ENCODE data around the gene DLGAP4. TPM values are rescaled to one million over a fixed set of nuclear protein-coding genes. Genes with fewer than 3 reads are reported as not detected.

The DLGAP4 gene
- total and polyA plus RNA-seq, 2 of the 8 experiments (the other 6 are each of a cell fraction or from before 2014, with no cell fraction given): 41.2 to 57.2 TPM

DNA sequence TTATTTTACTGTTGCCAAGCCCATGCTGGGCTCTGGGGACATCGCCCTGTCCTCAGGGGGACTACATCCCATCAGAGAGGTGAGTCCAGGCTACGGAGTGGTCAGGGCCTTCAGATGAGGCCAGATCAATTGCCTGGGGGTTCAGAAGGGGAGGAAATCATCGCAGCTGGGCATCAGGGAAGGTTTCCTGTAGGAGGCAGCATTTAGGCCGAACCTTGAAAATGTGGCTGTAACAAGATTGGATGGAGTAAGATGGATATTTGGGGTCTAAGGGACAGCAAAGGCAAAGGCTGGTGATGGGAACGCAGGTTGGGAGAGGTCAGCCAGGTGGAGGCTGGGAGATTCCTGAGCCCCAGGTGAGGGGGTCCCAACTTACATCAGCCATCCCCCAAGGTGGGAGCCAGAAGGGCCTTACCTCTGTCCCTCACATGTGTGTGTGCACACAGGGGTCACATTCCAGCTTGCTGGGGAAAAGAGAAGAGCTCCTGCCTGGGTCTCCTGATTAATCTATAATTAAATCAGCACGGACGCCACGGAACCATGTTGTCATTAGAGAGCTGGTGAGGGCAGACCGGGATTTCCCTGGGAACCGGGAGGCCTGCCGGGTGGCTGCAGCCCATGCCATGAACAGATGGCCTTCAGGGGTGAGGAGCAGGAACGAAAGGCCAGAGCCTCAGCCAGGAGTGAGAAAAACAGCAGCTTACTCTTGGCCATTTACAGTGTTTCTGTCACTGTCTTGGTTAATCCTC, 30.5 kb upstream of the DLGAP4 start:
- Histone ChIP-seq H3K4ac (replicated peaks; ENCODE audit: insufficient read length, low read depth, low read length) (no peak overlapping the region), H3K4me2 (ENCODE audit: insufficient read depth in 1 of 2, low read depth in 2 of 2, low read length in 2 of 2) (no peak overlapping the region), H3K23me2 (ENCODE audit: low read depth, low read length) (peaks cover 4% of the 10 kb centered on the region; the same call in 1 of the 2 replicates), H2BK120ac (replicated peaks; ENCODE audit: low read depth, low read length) (no peak overlapping the region), H4K5ac (ENCODE audit: insufficient read length, low read depth, low read length) (no peak overlapping the region), H3K14ac (ENCODE audit: insufficient read length) (no peak overlapping the region), H2BK15ac (ENCODE audit: low read length) (no peak overlapping the region), H3K9ac (replicated peaks in 1 of 4; ENCODE audit: extremely low read depth in 1 of 4, low read depth in 3 of 4, low read length in 3 of 4) (no peak overlapping the region), H3K23ac (ENCODE audit: insufficient read length) (no peak overlapping the region), H3K79me2 (ENCODE audit: control insufficient read depth in 1 of 2, insufficient read depth in 2 of 2, low read length in 2 of 2) (no peaks in the 10 kb centered on the region), H2BK5ac (ENCODE audit: low read depth, low read length) (no peak overlapping the region), H2BK12ac (ENCODE audit: low read depth, low read length) (no peak overlapping the region), H3K56ac (replicated peaks; ENCODE audit: insufficient read length, low read depth, low read length) (no peak overlapping the region), H3K79me1 (ENCODE audit: low read depth, low read length) (no peaks in the 10 kb centered on the region), H3K4me3 (ENCODE audit: extremely low read depth in 1 of 4, insufficient read depth in 2 of 4, low read depth in 3 of 4, low read length in 4 of 4) (no peak overlapping the region), H3K27me3 (replicated peaks in 1 of 4; ENCODE audit: control insufficient read depth in 3 of 4, extremely low read depth in 1 of 4, insufficient read depth in 3 of 4, low read length in 3 of 4) (no peaks in the 10 kb centered on the region), H3K18ac (ENCODE audit: extremely low read depth, low read length) (no peak overlapping the region), H3K36me3 (ENCODE audit: control insufficient read depth in 2 of 4, insufficient read depth in 4 of 4, low read length in 3 of 4) (no peaks in the 10 kb centered on the region), H3K27ac (ENCODE audit: low read depth, low read length) (no peak overlapping the region), H4K8ac (ENCODE audit: extremely low read depth, insufficient read depth, low read length) (no peak overlapping the region), H4K20me1 (replicated peaks in 1 of 2; ENCODE audit: control insufficient read depth in 1 of 2, insufficient read depth in 2 of 2, low read length in 2 of 2) (peaks cover 0 to 5% of the 10 kb centered on the region in 2 experiments), H3K9me3 (ENCODE audit: insufficient read depth in 2 of 2, low read depth in 1 of 2, low read length in 1 of 2) (no peaks in the 10 kb centered on the region), H2AK5ac (ENCODE audit: low read depth, low read length) (no peak overlapping the region), H2BK20ac (ENCODE audit: low read length) (no peak overlapping the region), H3K4me1 (replicated peaks in 1 of 4; ENCODE audit: control insufficient read depth in 3 of 4, insufficient read depth in 4 of 4, low read length in 3 of 4) (no peaks in the 10 kb centered on the region; a peak in 2 of 7 replicates), H4K91ac (replicated peaks; ENCODE audit: insufficient read length, low read length) (no peak overlapping the region), H2AFZ (ENCODE audit: low read length) (no peak overlapping the region)
- ChIA-PET CTCF (ENCODE audit: partially characterized antibody) (interaction anchor here (0.5 to 6.9 kb wide), 12 partner anchors 14 to 163 kb away, joined by 3 to 54 read pairs (median 4); no protein-coding TSS in a partner anchor), POLR2A (ENCODE audit: partially characterized antibody) (interaction anchor here (0.6 to 0.7 kb wide), 2 partner anchors 32 to 329 kb away, joined by 4 read pairs; no protein-coding TSS in a partner anchor)
- FAIRE-seq: no peak
- TF ChIP-seq SP1 (IDR thresholded peaks at IDR 0.05; ENCODE audit: low read depth, low read length) (no peak), SAP30 (IDR thresholded peaks at IDR 0.05; ENCODE audit: insufficient read depth, insufficient replicate concordance, low read length) (no peak)
- TF ChIP-seq, protein P1, sequence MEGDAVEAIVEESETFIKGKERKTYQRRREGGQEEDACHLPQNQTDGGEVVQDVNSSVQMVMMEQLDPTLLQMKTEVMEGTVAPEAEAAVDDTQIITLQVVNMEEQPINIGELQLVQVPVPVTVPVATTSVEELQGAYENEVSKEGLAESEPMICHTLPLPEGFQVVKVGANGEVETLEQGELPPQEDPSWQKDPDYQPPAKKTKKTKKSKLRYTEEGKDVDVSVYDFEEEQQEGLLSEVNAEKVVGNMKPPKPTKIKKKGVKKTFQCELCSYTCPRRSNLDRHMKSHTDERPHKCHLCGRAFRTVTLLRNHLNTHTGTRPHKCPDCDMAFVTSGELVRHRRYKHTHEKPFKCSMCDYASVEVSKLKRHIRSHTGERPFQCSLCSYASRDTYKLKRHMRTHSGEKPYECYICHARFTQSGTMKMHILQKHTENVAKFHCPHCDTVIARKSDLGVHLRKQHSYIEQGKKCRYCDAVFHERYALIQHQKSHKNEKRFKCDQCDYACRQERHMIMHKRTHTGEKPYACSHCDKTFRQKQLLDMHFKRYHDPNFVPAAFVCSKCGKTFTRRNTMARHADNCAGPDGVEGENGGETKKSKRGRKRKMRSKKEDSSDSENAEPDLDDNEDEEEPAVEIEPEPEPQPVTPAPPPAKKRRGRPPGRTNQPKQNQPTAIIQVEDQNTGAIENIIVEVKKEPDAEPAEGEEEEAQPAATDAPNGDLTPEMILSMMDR (IDR thresholded peaks at IDR 0.05; ENCODE audit: control extremely low read depth in 1 of 3, insufficient read depth in 1 of 3, low read depth in 1 of 3, low read length in 3 of 3): peak in 2 of 3 experiments; percentile 11 to 26; a peak in 1 of 4 replicates
- peak in 1 of 2 experiments; percentile 39 for DNase-seq (ENCODE audit: low read depth in 1 of 2, low spot score in 2 of 2)
- WGBS, 2 experiments (ENCODE audit: extremely low coverage in 1 of 2, insufficient coverage in 1 of 2, insufficient read length in 1 of 2, insufficient replicate concordance in 2 of 2, low coverage in 1 of 2, low lambda C conversion rate in 2 of 2, missing lambda C conversion rate in 1 of 2): 91% methylated on average over 10 of the region's 12 CpGs; no CpG with 5 or more reads in 1 of the 2 experiments

Measured in H1 (cell line).